ENCODE measurements around the gene RPL18A.

Gene RPL18A

GRCh38 chr19:17910791-17911360, 51.2 kb downstream of the RPL18A start:
- no peak for DNase-seq
